Activated B cell treated with CpG ODN at 0.5 μM for 24 hours (primary cell): ENCODE results near the gene FGF21. TPM values are rescaled to one million over a fixed set of nuclear protein-coding genes. Genes with fewer than 3 reads are reported as not detected.
"Not testable (repeated sequence)": the region's sequence is repeated elsewhere in the genome, so short reads cannot be mapped to it uniquely, and the experiment has no call there.

Source experiments
- ATAC-seq: fragments of 200-7000 bp; cut with Tn5 transposase; one replicate; pipeline ENCODE4 v1.10.0; 2021; ENCODE audit warnings: low read depth, mild to moderate bottlenecking, moderate library complexity
- CTCF ChIA-PET: fragments of 350-600 bp; sonication (Branson Sonifier 250); formaldehyde crosslinking; loops from one replicate; lab custom pipeline; 2021; ENCODE audit warnings: antibody characterized with exemption; lab: Charles Lee
- POLR2A ChIA-PET: fragments of 350-600 bp; sonication (Branson Sonifier 250); formaldehyde crosslinking; loops from one replicate; lab custom pipeline; 2021; ENCODE audit warnings: antibody characterized with exemption; lab: Charles Lee
- DNase-seq: peaks from one replicate; pipeline ENCODE4 v3.0.0; 2022
- H3K27ac Mint-ChIP-seq: one replicate; pipeline ENCODE4 v1.8.0; 2020; ENCODE audit warnings: mixed read lengths
- H3K27me3 Mint-ChIP-seq: one replicate; pipeline ENCODE4 v1.8.0; 2021; ENCODE audit warnings: mixed read lengths
- H3K36me3 Mint-ChIP-seq: one replicate; pipeline ENCODE4 v1.8.0; 2021; ENCODE audit warnings: low read depth, mixed read lengths
- H3K4me1 Mint-ChIP-seq: one replicate; pipeline ENCODE4 v1.8.0; 2021; ENCODE audit warnings: mixed read lengths
- H3K4me3 Mint-ChIP-seq: one replicate; pipeline ENCODE4 v1.8.0; 2020; ENCODE audit warnings: mild to moderate bottlenecking, mixed read lengths
- H3K9me3 Mint-ChIP-seq: one replicate; pipeline ENCODE4 v1.8.0; 2020; ENCODE audit warnings: mixed read lengths
- intact Hi-C: fragments of 100-400 bp; cut with micrococcal nuclease; formaldehyde crosslinking; loops from one replicate; pipeline ENCODE4 v1.15.1; 2024
- total RNA-seq: library from RNA; stranded (reverse); gene quantifications from 2 replicates; pipeline ENCODE4 v1.2.3, GENCODE V29; 2022
- TF ChIP-seq, protein P1 (sequence below): fragments of 200-600 bp; IDR thresholded peaks from one replicate; pipeline ENCODE4 v1.8.0; 2022; ENCODE audit warnings: antibody characterized with exemption, mild to moderate bottlenecking

FGF21 gene
- total RNA-seq, 1 donor from 2014 or later = not detected

DNA sequence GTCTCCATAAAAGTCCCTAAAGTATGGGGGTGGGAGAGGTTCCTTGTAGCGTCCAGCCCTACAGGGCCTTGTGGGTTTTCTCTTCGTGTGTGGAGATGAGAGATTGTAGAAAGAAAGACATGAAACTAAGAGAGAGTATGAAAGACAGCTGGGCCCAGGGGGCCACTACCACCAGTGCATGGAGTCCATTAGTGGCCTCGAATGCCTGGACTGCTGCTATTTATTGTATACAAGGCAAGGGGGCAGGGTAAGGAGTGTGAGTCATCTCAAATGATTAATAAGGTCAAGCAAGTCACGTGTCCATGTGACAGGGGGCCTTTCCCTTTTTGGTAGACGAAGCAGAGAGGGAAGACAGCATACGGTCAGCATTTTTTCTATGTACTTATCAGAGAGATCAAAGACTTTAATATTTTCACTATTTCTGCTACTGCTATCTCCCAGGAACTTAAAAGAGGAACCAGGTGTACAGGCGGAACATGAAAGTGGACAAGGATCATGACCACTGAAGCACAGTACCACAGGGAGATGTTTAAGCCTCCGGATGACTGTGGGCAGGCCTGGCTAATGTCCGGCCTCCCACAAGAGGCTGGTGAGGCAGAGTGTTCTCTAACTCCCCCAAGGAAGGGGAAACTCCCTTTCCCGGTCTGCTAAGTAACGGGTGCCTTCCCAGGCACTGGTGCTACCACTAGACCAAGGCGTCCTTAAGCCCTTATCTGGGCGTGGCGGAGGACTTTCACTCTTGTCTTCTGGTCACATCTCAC lies 25.5 kb downstream of the FGF21 start:
- DNase-seq (no peak), ATAC-seq (no peak)
- ChIA-PET POLR2A (interaction anchor here (1.3 kb wide), 1 partner anchor 62 kb away, joined by 5 read pairs; no protein-coding TSS in a partner anchor), CTCF (no interaction called here)
- Mint-ChIP-seq H3K27ac (peak overlapping the region; percentile 51), H3K9me3 (no peaks in the 10 kb centered on the region), H3K36me3 (no peaks in the 10 kb centered on the region), H3K4me3 (no peak overlapping the region), H3K27me3 (no peaks in the 10 kb centered on the region), H3K4me1 (peaks cover 22% of the 10 kb centered on the region)
- TF ChIP-seq, protein P1, sequence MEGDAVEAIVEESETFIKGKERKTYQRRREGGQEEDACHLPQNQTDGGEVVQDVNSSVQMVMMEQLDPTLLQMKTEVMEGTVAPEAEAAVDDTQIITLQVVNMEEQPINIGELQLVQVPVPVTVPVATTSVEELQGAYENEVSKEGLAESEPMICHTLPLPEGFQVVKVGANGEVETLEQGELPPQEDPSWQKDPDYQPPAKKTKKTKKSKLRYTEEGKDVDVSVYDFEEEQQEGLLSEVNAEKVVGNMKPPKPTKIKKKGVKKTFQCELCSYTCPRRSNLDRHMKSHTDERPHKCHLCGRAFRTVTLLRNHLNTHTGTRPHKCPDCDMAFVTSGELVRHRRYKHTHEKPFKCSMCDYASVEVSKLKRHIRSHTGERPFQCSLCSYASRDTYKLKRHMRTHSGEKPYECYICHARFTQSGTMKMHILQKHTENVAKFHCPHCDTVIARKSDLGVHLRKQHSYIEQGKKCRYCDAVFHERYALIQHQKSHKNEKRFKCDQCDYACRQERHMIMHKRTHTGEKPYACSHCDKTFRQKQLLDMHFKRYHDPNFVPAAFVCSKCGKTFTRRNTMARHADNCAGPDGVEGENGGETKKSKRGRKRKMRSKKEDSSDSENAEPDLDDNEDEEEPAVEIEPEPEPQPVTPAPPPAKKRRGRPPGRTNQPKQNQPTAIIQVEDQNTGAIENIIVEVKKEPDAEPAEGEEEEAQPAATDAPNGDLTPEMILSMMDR = no peak
- intact Hi-C loops = loop anchor here (2.0 to 10.0 kb wide), 2 partner anchors 28 to 304 kb away; partner anchors contain the start of genes FUT1 and SNRNP70

DNA sequence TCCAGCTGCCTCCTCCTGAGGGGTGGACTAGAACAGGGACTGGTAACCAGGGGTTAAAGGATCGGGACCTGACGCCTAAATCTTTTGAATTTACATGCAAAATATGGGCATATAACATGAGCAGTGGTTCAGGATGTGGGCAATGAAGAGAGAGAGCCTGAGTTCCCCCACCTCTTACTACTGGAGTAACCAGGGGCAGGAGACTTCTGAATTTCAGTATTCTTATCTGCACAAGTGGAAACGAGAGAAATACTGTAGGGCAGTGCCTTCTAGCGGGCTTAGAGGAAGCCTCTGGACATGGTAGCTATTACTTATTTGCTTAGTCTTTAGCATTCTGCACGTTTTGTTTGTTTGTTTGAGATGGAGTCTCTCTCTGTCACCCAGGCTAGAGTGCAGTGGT lies 29.2 kb downstream of the FGF21 start:
- Mint-ChIP-seq H3K27ac (no peak overlapping the region), H3K27me3 (no peaks in the 10 kb centered on the region), H3K36me3 (no peaks in the 10 kb centered on the region), H3K4me1 (peaks cover 24% of the 10 kb centered on the region), H3K9me3 (no peaks in the 10 kb centered on the region), H3K4me3 (no peak overlapping the region)
- intact Hi-C loops = loop anchor here (10.0 kb wide), 1 partner anchor 300 kb away; the partner anchor contains the start of gene SNRNP70
- ChIA-PET CTCF (interaction anchor here (1.6 to 2.3 kb wide), 2 partner anchors 53 to 58 kb away, joined by 4 to 9 read pairs; no protein-coding TSS in a partner anchor), POLR2A (interaction anchor here (0.6 kb wide), 1 partner anchor 408 kb away, joined by 7 read pairs; no protein-coding TSS in a partner anchor)
- no peak for DNase-seq
- TF ChIP-seq, protein P1 = no peak
- ATAC-seq = no peak

DNA sequence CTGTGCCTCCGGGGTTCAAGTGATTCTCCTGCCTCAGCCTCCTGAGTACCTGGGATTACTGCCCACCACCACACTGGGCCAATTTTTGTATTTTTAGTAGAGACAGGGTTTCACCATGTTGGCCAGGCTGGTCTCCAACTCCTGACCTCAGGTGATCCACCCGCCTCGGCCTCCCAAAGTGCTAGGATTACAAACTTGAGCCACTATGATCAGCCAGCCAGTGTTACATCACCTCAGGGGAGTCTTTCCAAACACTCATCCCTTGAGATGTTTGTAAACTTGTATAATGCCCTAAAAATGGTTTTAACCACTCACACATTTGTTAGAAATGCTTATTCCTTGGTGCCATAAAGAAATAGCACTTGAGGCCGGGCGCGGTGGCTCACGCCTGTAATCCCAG lies 31.1 kb downstream of the FGF21 start:
- H3K9me3 Mint-ChIP-seq, ATAC-seq, H3K27me3 Mint-ChIP-seq, H3K4me3 Mint-ChIP-seq, DNase-seq, H3K36me3 Mint-ChIP-seq, H3K27ac Mint-ChIP-seq, POLR2A ChIA-PET: not testable (repeated sequence)
- peaks cover 14% of the 10 kb centered on the region for H3K4me1 Mint-ChIP-seq
- CTCF ChIA-PET = interaction anchor here (0.7 to 10.4 kb wide), 3 partner anchors 54 to 124 kb away, joined by 3 to 272 read pairs (median 9); partner anchors contain the start of gene HSD17B14
- intact Hi-C loops = loop anchor here (10.0 kb wide), 1 partner anchor 298 kb away; the partner anchor contains the start of gene SNRNP70

DNA sequence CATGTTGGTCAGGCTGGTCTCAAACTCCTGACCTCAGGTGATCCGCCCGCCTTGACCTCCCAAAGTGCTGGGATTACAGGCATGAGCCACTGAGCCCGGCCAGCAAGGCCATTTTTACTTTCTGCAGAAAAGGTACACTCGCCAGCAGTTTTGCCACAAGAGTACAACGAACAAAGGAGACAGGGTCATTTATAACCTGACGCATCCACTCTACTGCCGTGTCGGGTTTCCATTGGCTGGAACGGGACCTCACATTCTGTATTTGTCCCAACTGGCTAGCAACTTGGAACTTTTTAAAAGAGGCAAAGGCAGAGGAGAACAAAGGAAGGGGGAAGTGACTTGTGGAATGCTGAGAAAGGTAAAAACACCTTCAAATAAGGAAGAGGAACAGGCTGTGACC lies 32.0 kb downstream of the FGF21 start:
- POLR2A ChIA-PET = interaction anchor here (0.7 to 1.4 kb wide), 5 partner anchors 48 to 635 kb away, joined by 3 to 14 read pairs (median 5); partner anchors contain the start of genes CA11 and HSD17B14

DNA sequence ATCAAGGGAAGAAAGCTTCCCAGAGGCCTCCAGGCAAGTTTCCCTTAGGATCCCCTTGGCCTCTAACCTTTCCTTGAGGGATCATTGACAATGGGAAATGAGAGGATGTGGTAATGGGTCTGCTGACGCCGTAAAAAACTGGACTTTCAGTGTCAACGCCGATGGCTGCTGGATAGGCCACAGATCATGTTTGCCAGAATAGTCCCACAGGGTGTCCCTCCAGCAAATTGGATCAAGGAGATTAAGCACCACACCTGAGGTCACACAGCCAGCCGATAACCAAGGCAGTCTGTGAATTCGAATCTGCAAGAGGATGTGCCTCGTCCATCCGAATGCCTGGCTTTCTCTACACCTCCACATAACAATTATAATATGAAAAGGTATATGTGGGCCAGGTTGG lies 37.9 kb downstream of the FGF21 start:
- Mint-ChIP-seq H3K27ac (no peak overlapping the region), H3K27me3 (no peaks in the 10 kb centered on the region), H3K36me3 (no peaks in the 10 kb centered on the region), H3K4me3 (no peak overlapping the region), H3K9me3 (no peaks in the 10 kb centered on the region), H3K4me1 (peaks cover 10% of the 10 kb centered on the region)
- no peak for ATAC-seq
- no peak for DNase-seq
- TF ChIP-seq, protein P1 = no peak
- intact Hi-C loops = no loop called here
- CTCF ChIA-PET = interaction anchor here (3.2 to 10.4 kb wide), 2 partner anchors 48 to 177 kb away, joined by 25 to 272 read pairs; partner anchors contain the start of gene HSD17B14
- POLR2A ChIA-PET = interaction anchor here (1.0 kb wide), 1 partner anchor 44 kb away, joined by 3 read pairs; no protein-coding TSS in a partner anchor

More for the DNA sequence above, 32.0 kb downstream of the FGF21 start:
- H3K9me3 Mint-ChIP-seq, H3K27me3 Mint-ChIP-seq, ATAC-seq, H3K4me1 Mint-ChIP-seq, DNase-seq, H3K4me3 Mint-ChIP-seq, H3K27ac Mint-ChIP-seq, H3K36me3 Mint-ChIP-seq: not testable (repeated sequence)
- CTCF ChIA-PET = interaction anchor here (0.5 to 10.4 kb wide), 15 partner anchors 8 to 423 kb away, joined by 3 to 272 read pairs (median 5); partner anchors contain the start of genes FTL, HSD17B14 and KCNA7
- intact Hi-C loops = loop anchor here (10.0 kb wide), 1 partner anchor 297 kb away; the partner anchor contains the start of gene SNRNP70
